H1 (cell line): ENCODE results near the gene VIT.

Source experiments
- TAF1 ChIP-seq: IDR thresholded peaks from 2 replicates; pipeline ENCODE4 v1.6.1; 2011; ENCODE audit warnings: mild to moderate bottlenecking, low read depth, low read length
- TCF12 ChIP-seq: IDR thresholded peaks from 2 replicates; pipeline ENCODE4 v1.6.1; 2011; ENCODE audit warnings: low read depth, mild to moderate bottlenecking, low read length

- TF ChIP-seq TCF12, result no peak
- TF ChIP-seq TAF1, result no peak
Observed at GRCh38 chr2:36820942-36821605, 124.6 kb downstream of the VIT start.
